ENCODE measurements around the gene PGPEP1.

PGPEP1 gene, protein sequence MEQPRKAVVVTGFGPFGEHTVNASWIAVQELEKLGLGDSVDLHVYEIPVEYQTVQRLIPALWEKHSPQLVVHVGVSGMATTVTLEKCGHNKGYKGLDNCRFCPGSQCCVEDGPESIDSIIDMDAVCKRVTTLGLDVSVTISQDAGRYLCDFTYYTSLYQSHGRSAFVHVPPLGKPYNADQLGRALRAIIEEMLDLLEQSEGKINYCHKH

DNA sequence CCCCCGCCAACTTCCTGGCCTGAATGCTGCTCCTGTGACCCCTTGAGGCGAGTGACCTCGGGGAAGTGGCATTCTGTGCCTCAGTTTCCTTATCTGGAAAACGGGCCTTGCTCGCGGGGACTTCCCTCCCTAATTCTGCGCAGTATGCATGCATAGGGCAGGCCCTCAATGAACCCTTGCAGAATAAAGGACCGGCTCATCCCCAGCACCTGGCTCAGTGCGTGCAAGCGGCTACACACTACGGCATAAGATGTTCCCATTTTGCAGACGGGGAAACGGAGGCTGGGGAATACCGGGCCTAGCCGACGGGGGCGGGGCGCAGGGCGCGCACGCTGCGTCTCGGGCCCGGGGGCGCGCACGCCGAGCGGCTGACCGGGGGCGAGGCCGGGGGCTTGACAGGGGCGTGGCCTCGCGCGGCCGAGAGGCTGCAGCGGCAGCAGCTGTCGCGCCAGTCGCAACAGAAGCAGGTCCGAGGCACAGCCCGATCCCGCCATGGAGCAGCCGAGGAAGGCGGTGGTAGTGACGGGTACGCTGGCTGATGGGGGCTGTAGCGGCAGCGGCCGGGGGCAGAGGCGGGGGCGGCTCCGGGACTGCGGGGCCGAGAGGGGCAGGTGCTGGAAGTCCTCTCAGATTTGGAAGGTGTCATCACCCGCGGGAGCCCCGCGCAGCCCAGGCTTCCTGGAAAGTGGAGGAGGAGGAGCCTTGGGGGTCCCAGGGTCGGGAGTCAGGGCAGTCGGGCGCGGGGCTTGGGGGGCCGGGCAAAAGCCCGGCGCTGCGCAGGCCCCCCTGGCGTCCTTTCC, at the start of gene PGPEP1:
PGPEP1 (plus strand) TSS at position 409 of the 800 bp plus-strand sequence; CDS start at position 493, 84 bp downstream.
- peak; percentile 79 for DNase-seq (ENCODE audit: low spot score)

DNA sequence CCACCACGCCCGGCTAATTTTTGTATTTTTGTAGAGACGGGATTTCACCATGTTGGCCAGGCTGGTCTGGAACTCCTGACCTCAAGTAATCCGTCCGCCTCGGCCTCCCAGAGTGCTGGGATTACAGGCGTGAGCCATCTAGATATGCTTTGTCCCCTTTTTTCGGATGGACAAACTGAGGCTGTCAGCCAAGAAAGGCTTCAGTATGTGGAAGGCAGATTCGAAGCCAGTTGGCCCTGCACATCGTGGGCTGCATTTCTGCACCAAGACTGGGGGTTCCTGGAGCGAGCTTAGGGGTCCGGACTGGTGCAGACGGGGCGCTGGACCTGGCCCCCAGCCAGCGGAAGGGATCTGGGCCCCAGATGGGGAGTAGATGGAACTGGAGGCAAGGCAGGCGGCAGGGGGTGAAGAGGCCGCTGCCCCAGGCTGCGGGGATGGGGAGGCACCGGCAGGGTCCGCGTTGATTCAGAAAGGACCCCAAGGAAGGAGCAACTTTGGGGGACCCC, 49.3 kb upstream of the PGPEP1 start:
- no peak for DNase-seq (ENCODE audit: low spot score)

DNA sequence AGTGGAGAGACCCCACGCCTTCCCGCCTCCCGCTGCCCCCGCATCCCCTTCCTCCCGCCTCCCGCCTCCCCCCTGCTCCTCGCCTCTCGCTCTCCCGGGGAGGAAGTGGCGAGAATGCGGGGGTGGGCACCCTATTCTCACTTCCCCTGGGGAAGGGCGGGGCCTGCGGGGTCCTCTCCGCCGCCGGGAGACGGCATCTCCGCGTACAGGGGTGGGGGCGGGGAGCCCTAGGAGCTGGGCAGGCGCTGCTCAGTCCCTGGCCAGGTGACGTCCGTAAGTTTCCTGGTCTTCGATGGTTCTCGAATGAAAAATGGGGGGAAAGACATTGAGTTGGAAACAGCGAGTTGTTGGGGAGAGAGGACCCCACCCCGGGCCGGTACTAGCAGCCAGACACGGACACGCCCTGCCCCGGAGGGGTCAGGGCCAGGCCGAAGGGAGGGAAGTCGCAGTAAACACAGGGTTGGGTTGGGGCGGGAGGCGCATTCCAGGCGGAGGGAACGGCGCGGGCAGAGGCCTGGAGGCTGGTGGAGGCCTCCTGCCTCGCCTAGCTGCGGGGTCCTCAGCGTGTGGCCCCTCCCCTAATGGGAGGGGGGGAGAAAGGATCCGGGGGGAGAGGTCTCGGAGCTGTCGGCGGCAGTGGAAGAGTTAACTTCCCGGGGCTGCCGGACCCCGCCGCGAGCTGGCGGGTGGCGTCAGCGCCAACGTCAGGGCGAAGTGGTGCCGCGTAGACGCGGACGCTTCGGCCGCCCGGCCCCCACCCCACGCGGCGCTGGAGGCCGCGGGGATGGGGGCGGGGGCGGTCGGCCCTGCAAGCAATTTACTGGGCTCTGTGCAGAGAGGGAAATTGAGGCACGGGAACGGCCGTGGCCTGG, 48.6 kb upstream of the PGPEP1 start:
- DNase-seq (ENCODE audit: low spot score) = peak; percentile 82

DNA sequence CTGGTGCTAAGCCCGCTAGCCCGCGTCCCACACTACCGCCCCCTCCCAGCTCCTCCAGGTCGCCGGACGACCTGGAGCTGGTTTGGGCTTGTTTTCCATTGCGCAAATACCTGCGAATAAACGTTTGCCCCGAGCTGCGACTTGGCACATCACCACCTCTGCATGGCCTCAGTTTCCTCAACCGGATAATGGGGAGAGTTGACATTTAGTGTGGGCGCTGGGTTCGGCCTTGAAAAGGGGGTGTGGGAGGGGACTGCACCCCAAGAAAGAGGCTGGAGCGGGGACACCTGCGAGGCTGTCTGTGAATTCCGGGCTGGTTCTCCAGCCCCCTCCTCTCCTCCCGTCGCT, 48.0 kb upstream of the PGPEP1 start:
- DNase-seq (ENCODE audit: low spot score) = peak; percentile 35

DNA sequence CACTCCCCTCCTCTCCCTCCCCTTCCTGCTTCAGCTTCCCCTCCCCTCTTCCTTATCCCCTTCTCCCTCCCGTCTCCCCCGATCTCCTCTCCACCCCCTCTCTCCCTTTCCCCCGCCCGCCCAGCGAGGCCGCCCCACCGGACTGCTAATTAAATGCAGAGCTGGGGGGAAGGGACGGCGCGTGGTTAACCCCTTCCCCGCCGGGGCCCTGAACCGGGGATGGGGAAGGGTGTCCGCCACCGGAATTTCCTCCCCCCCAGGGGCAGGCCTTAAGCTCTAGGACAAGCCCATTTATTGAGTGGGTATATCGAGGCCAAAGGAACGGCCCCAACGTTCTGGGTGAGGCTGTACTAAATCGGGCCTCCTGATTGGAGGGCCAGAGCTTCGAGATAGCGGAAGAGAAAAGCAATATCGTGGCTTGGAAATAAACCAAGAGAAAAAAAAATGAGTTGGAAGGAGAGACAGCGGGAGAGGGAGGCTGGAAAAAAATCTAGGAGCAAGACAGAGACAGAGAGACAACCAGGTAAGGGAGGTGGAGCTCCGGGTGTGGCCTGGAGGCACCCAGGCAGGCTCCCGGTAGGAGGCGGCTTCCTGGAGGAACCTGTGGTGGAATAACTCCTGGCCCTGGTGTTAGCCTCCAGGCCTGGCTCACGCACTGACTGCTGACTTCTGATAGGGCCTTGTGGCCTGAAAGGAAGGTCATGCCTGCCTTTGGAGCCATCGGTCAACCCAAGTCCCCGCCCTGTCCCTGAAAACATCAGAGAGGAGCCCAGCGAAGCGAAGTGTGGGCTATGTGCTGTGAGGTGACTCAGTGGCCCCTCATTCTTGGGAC, 47.4 kb upstream of the PGPEP1 start:
- DNase-seq (ENCODE audit: low spot score) = peak; percentile 59

DNA sequence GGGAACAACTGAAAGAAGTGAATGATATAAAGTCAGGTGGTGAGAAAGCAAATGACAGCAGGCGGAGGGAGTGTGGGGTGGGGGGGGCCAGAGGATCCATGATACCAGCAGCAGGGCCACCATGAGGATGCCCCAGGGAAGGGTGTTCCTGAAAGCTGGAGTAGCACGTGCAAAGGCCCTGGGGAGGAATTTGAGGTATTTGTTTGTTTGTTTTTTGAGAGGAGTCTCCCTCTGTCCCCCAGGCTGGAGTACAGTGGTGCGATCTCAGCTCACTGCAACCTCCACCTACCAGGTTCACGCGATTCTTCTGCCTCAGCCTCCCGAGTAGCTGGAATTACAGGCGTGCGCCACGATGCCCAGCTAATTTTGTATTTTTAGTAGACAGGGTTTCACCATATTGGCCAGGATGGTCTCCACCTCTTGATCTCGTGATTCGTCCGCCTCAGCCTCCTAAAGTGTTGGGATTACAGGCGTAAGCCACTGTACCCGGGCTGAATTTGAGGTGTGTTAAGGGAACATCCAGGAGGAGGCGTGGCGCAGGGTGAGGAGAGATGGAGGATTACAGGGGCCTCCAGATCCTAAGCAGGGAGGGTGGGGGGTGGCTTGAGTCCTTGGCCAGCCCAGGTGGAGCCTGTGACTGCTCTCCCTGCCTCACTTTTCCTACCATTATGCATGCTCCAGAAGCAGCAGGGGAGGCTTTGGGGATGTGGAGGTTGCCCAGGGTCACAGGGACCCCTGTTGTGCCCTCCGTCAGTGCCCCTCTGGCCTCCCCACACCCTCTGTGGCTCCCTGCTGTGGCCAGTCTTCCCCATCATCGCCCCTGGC, 46.5 kb upstream of the PGPEP1 start:
- no peak for DNase-seq (ENCODE audit: low spot score)

DNA sequence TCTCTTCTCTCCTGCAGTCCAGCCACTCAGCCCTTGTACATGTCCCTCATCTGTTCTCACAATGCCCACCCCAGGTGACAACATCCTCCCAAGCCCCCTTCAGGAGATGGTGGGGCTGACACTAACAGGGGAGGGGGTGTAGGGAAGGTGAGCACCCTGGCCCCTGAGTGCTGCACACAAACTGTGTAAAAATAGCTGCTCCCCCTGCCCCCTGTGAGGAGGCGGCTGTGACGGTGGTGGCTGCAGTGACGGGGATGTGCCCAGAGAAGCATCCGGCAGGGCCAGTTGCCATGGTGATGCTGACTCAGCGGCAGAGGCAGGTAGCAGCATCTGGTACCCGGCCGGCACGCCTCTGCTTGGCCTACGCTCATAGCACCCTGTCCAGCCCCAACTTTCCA, 45.9 kb upstream of the PGPEP1 start:
- DNase-seq (ENCODE audit: low spot score) = no peak

DNA sequence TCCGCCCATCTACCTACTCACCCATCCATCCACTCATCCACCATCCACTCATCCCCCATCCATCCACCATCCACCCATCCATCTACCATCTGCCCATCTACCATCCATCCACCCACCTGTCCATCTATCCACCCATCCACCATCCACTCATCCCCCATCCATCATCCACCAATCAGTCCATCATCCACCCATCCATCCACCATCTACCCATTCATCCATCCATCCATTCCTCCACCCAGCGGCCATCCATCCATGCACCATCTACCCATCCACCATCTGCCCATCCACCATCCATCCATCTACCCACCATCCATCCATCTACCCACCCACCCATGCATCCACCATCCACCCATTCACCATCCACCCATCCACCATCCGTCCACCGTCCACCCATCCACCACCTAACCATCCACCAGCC, 45.4 kb upstream of the PGPEP1 start:
- no peak for DNase-seq (ENCODE audit: low spot score)

DNA sequence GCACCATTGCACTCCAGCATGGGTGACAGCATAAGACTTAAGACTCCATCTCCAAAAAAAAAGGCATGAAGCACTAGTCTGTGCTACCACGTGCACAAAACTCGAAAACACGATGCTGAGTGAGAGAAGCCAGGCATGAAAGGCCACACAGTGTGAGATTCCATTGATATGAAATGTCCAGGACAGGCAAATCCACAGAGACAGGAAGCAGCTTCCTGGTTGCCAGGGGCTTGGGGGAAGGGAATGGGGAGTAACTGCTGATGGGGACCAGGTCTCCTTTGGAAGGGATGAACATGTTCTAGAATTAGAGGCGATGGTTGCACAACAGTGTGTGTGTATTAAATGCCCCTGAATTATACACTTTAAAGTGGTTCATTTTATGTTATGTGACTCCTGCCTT, 43.1 kb upstream of the PGPEP1 start:
- no peak for DNase-seq (ENCODE audit: low spot score)

DNA sequence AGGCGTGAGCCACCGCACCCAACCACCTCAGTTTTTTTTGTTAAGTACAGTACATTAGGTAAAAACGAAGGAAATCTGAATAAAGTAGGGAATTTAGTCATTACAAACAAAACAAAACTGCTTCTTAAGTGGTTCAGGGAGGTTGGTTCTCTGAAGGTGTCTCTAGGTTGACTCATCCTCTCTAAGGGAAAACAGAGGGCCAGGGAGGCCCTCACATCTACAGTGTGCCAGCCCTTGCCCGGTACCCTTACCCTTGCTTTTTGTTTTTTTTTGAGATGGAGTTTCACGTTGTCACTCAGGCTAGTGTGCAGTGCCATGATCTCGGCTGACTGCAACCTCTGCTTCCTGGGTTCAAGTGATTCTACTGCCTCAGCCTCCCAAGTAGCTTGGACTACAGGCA, 41.8 kb upstream of the PGPEP1 start:
- no peak for DNase-seq (ENCODE audit: low spot score)

DNA sequence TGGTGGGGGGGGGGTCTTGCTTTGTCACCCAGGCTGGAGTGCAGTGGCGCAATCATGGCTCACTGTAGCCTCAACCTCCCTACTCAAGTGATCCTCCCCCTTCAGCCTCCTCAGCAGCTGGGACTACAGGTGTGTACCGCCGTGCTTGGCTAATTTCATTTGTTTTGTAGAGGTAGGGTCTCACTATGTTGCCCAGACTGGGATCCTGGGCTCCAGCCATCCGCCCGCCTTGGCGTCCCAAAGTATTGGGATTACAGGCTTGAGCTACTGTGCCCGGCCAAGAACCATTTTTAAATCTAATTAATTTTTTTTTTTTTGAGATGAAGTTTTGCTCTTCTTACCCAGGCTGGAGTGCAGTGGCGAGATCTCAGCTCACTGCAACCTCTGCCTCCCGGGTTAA, 40.7 kb upstream of the PGPEP1 start:
- no peak for DNase-seq (ENCODE audit: low spot score)

DNA sequence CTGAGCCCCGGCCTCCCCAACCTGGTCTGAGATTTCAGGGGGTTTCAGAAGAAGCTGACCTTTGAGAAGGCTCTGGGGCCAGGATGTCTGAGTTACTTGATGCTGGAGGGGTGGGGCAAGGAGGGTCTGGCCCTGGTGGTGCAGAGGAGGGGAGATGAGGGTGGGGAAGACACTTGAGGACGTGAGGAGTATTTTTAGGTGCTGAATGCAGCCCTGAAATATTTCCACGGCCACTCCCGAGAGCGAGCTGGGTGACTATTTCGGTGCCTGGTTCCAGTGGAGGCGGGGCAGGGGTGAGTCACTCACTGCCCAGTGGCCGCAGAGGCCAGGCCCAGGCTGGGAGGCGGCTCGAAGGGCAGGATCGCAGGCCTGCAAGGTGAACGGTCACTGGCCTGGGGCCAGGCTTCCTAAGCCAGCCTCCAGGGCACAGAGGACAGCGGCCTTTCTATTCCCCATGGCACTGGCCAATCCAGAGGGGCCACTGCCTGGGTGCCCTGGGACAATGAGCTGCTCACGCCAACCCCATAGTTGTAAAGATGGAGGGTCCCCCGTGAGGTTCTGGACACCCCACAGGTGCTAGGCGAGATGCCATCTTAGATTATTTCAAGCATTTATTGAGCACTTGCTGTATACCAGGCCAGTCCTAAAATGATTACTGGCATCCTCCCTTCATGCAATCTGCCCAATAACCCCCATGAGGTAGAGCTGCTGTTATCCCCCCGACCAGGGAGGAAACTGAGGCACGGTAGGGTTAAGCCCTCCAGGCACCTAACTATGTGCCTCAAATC, 39.3 kb upstream of the PGPEP1 start:
- peak; percentile 86 for DNase-seq (ENCODE audit: low spot score)

DNA sequence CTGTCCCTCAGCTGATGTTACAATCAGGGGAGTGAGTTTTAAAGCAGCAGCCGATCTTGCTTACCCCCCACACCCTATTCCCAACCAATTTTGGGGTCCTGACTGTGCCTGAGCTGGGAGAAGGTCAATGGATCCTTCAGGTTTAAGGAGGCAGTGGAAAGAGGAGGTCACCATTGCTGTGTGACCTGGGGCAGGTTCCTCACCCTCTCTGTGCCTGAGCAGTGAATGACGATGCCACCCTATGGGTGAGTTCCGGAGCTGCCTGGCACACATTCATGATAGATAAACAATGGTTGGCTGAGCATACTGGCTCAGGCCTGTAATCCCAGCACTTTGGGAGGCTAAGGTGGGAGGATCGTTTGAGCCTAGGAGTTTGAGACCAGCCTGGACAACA, 38.7 kb upstream of the PGPEP1 start:
- DNase-seq (ENCODE audit: low spot score) = no peak

DNA sequence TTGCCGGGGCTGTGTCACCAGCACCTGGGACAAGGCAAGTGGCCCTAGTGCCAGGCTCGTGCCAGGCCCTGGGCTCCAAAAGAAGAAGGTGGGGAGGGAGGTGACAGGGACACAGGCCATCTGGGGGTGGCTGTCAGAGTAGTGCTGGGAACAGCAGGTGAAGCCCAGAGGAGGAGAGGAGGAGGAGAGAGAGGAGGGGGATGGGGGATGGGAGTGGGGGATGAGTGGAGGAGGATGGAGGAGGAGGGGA, 36.3 kb upstream of the PGPEP1 start:
- no peak for DNase-seq (ENCODE audit: low spot score)

DNA sequence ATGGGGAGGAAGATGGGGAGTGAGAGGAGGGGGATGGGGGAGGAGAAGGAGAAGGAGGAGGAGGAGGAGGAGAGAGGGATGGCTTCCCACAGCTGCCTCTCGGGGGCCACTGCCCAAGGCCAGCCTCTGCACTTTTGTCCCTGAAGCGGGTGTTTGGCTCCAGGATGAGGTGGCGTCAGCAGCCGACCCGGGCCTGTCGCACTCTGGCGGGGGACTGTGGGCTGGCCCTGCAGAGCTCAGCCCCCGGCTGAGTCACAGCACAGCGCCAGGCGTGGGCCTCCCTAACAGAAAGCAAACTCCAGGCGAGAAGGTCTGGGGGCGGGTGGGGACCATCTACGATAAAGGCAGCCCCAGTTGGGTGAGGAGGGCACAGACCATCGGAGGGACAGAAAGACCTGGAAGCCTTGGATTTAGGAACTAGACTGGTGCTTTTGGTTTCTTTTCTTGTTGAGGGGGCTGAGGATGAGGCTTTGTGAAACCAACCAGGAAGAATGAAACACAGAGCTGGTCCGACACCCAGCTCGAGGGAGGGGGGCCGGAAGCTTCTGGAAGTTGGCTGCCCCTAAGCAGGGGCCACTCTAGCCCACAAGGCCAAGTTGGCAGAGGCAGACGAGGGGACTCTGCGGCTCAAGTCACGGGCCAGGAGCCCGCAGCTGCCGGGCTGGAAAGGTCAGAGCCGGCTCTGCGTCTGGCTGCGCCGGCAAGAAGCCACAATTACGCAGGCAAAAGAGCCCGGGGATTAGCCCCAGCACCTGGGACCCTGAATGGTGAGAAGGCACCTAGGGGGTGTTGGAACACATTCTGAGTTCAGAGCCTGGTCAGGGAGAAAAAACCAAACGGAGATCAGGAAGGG, 35.7 kb upstream of the PGPEP1 start:
- DNase-seq (ENCODE audit: low spot score) = peak; percentile 97

DNA sequence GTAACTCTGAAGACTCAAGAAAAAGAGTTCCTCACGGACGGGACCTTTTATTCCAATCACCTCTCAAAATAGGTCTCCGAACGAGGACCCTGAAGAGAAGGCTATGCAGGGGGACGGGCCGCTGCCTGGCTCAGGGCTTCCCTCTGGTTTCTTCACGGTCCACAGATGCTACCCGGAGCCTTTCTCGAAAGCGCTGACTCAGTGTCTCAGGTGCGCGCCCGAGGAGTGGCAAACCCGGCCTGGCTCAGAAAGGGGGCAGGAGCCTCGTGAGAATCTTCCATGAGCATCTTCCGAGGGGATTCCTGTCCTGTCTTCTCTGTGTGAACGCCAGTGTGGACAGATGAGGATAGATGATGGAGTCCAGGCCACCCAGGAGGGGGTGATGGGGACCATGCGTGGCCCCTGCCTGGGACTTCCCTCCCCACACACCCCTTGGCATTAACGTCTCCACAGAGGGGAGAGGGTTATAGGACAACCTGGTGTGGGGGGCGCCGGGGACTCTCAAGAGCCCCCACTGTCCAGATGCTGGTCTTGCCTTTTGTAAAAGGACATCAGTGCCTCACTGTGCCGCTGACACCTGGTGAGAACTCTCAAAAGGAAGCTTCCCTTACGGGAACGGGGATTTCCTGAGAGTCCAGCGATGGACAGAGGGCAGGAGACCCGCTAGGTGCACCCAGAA, 34.0 kb upstream of the PGPEP1 start:
- no peak for DNase-seq (ENCODE audit: low spot score)

DNA sequence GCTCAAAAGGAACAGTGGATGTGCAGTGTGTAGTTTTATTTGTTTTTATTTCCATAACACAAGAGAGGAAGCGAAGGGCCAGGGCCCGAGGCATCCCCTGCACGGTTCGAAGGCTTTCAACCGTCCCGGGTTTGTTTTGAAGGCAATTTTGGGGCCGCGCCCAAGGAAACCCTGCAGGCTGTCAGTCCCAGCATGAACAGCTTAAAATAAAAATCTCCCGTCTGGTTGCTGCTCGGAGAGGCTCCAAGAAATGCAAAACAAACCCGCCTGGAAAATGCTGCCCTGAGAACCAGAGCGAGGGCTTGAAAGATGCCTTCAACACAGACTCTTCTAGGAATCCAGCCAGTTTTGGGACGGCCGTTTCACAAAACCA, 33.5 kb upstream of the PGPEP1 start:
- DNase-seq (ENCODE audit: low spot score) = no peak

DNA sequence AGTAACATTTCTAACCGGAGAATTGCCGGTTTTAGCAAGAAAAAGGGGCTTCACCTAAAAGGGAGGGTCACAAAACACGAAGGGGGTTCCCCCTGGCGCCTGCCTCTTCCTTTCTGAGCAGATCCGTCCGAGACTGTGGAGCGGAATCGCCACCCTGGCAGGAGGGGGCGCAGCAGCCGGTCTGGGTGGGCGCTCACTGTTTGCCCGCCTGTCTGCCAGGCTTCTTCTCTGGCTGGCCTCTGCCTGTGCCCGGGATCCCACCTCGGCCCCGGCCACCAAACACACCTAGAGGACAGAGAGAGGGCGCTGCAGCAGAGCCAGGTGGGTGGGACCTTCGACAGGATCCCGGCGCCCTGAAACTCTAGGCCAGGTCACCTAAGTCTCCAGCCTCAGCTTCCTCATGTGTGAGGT, 33.1 kb upstream of the PGPEP1 start:
- no peak for DNase-seq (ENCODE audit: low spot score)

Data from hepatic stellate cell (primary cell).